RWPE2 (cell line): ENCODE data around the gene SLC12A9.
A peak's percentile ranks its signal among the peaks of the same experiment; 100 is the strongest.

Source experiments
- ATAC-seq: fragments of 200-7000 bp; cut with Tn5 transposase; 3 replicates; pipeline ENCODE4 v1.9.1; 2021; ENCODE audit warnings: low read depth
- DNase-seq: peaks from one replicate; pipeline ENCODE4 v3.0.0-alpha.2; 2020; ENCODE audit warnings: low spot score
- H3K27ac ChIP-seq: fragments of 450-650 bp; 2 replicates; pipeline ENCODE4 v1.5.1; 2017; ENCODE audit warnings: mild to moderate bottlenecking; ENCODE audit not compliant: poor library complexity, severe bottlenecking
- H3K27me3 ChIP-seq: fragments of 250-450 bp; sonication (Bioruptor Pico); 2 replicates; pipeline ENCODE4 v1.5.1; 2021; ENCODE audit warnings: mild to moderate bottlenecking, moderate library complexity; ENCODE audit not compliant: insufficient read depth, poor library complexity, severe bottlenecking
- H3K36me3 ChIP-seq: fragments of 250-450 bp; sonication (Bioruptor Pico); 2 replicates; pipeline ENCODE4 v1.5.1; 2020; ENCODE audit warnings: low read depth, mild to moderate bottlenecking, moderate library complexity
- H3K4me1 ChIP-seq: fragments of 250-450 bp; sonication (Bioruptor Pico); 2 replicates; pipeline ENCODE4 v1.5.1; 2021; ENCODE audit warnings: mild to moderate bottlenecking, moderate library complexity; ENCODE audit not compliant: insufficient read depth, poor library complexity, severe bottlenecking
- H3K4me3 ChIP-seq: fragments of 250-450 bp; sonication (Bioruptor Pico); 2 replicates; pipeline ENCODE4 v1.5.1; 2021; ENCODE audit warnings: mild to moderate bottlenecking, moderate library complexity; ENCODE audit not compliant: severe bottlenecking
- H3K9me3 ChIP-seq: fragments of 250-450 bp; sonication (Bioruptor Pico); 2 replicates; pipeline ENCODE4 v1.5.1; 2021; ENCODE audit warnings: mild to moderate bottlenecking, moderate library complexity; ENCODE audit not compliant: severe bottlenecking
- CTCF ChIP-seq: fragments of 450-650 bp; IDR thresholded peaks from one replicate; pipeline ENCODE4 v1.5.1; 2017; ENCODE audit warnings: mild to moderate bottlenecking, moderate library complexity; ENCODE audit not compliant: poor library complexity, severe bottlenecking

SLC12A9 gene

GRCh38 chr7:100892364-100893317 lies 40.1 kb downstream of the SLC12A9 start:
- Histone ChIP-seq H3K27me3 (peaks cover 23% of the 10 kb centered on the region), H3K9me3 (no peaks in the 10 kb centered on the region), H3K4me1 (peaks cover 18% of the 10 kb centered on the region), H3K27ac (no peak overlapping the region), H3K36me3 (peaks cover 11% of the 10 kb centered on the region), H3K4me3 (no peak overlapping the region)
- no peak for TF ChIP-seq CTCF
- ATAC-seq (no peak), DNase-seq (no peak)

GRCh38 chr7:100893318-100893895 lies 40.9 kb downstream of the SLC12A9 start:
- TF ChIP-seq CTCF = no peak
- DNase-seq (no peak), ATAC-seq (no peak)
- Histone ChIP-seq H3K9me3 (no peaks in the 10 kb centered on the region), H3K27ac (no peak overlapping the region), H3K27me3 (peaks cover 23% of the 10 kb centered on the region), H3K36me3 (peaks cover 4% of the 10 kb centered on the region), H3K4me3 (no peak overlapping the region), H3K4me1 (peaks cover 15% of the 10 kb centered on the region)

GRCh38 chr7:100893910-100894721 lies 41.6 kb downstream of the SLC12A9 start:
- ATAC-seq (no peak), DNase-seq (no peak)
- peaks cover 13% of the 10 kb centered on the region for H3K4me1 ChIP-seq
- no peak overlapping the region for H3K4me3 ChIP-seq
- TF ChIP-seq CTCF = no peak
- H3K27me3 ChIP-seq = peaks cover 23% of the 10 kb centered on the region
- no peaks in the 10 kb centered on the region for H3K36me3 ChIP-seq
- no peaks in the 10 kb centered on the region for H3K9me3 ChIP-seq
- H3K27ac ChIP-seq = no peak overlapping the region

- DNase-seq = no peak
- Histone ChIP-seq H3K4me3 (peak overlapping the region; percentile 11), H3K27me3 (peaks cover 23% of the 10 kb centered on the region), H3K36me3 (no peaks in the 10 kb centered on the region), H3K27ac (no peak overlapping the region), H3K9me3 (no peaks in the 10 kb centered on the region), H3K4me1 (peaks cover 13% of the 10 kb centered on the region)
- peak; percentile 90 for TF ChIP-seq CTCF
- no peak for ATAC-seq
Measured at GRCh38 chr7:100894860-100895700, 42.6 kb downstream of the SLC12A9 start.
